Measurements from ENCODE around the gene TRIM65.

Gene TRIM65

GRCh38 chr17:75925912-75926311 is 29.2 kb upstream of the TRIM65 start:
- TF ChIP-seq EZH2phosphoT487 (IDR thresholded peaks at IDR 0.05; ENCODE audit: low read length), result no peak
- no peak for TF ChIP-seq CTCF (IDR thresholded peaks at IDR 0.05; ENCODE audit: low read length)
- TF ChIP-seq EZH2 (optimal IDR thresholded peaks at IDR 0.05; ENCODE audit: low read depth, low read length), result no peak
- H3K27ac ChIP-seq (ENCODE audit: low read length), result no peak overlapping the region
- no peaks in the 10 kb centered on the region for H3F3A ChIP-seq (ENCODE audit: insufficient read depth, low read length)
- H2AFZ ChIP-seq (ENCODE audit: low read length), result no peak overlapping the region
- no peaks in the 10 kb centered on the region for H3K27me3 ChIP-seq (replicated peaks; ENCODE audit: insufficient read depth, low read length)
- H4K20me1 ChIP-seq (ENCODE audit: insufficient read depth, low read length), result no peaks in the 10 kb centered on the region
- no peak overlapping the region for H3K4me3 ChIP-seq (ENCODE audit: low read length)
- no peaks in the 10 kb centered on the region for H3K36me3 ChIP-seq (replicated peaks; ENCODE audit: insufficient read depth, low read length)
- no peaks in the 10 kb centered on the region for H3K79me2 ChIP-seq (ENCODE audit: low read length)
- H3K9ac ChIP-seq (ENCODE audit: low read length), result no peak overlapping the region
- no peaks in the 10 kb centered on the region for H3K9me3 ChIP-seq (replicated peaks; ENCODE audit: insufficient read depth, low read length)
- no peak overlapping the region for H3K4me2 ChIP-seq (ENCODE audit: low read depth, low read length)
- H3K4me1 ChIP-seq (ENCODE audit: low read length), result no peaks in the 10 kb centered on the region
- no peak for DNase-seq
- H3K9me2 ChIP-seq (replicated peaks; ENCODE audit: insufficient read depth, low read length), result no peaks in the 10 kb centered on the region

GRCh38 chr17:75925103-75925502 is 28.4 kb upstream of the TRIM65 start:
- Histone ChIP-seq H3K27ac (ENCODE audit: low read length) (no peak overlapping the region), H3K4me3 (ENCODE audit: low read length) (no peak overlapping the region)
- TF ChIP-seq CTCF (IDR thresholded peaks at IDR 0.05; ENCODE audit: low read length) (no peak), EZH2phosphoT487 (IDR thresholded peaks at IDR 0.05; ENCODE audit: low read length) (no peak), EZH2 (optimal IDR thresholded peaks at IDR 0.05; ENCODE audit: low read depth, low read length) (no peak)

GRCh38 chr17:75922963-75923874 is 26.5 kb upstream of the TRIM65 start:
- Histone ChIP-seq H3F3A (ENCODE audit: insufficient read depth, low read length) (no peaks in the 10 kb centered on the region), H3K4me2 (ENCODE audit: low read depth, low read length) (no peak overlapping the region), H3K9me2 (replicated peaks; ENCODE audit: insufficient read depth, low read length) (no peaks in the 10 kb centered on the region), H3K9me3 (replicated peaks; ENCODE audit: insufficient read depth, low read length) (no peaks in the 10 kb centered on the region), H3K27ac (ENCODE audit: low read length) (no peak overlapping the region), H4K20me1 (ENCODE audit: insufficient read depth, low read length) (no peaks in the 10 kb centered on the region), H3K27me3 (replicated peaks; ENCODE audit: insufficient read depth, low read length) (no peaks in the 10 kb centered on the region), H3K36me3 (replicated peaks; ENCODE audit: insufficient read depth, low read length) (no peaks in the 10 kb centered on the region), H3K79me2 (ENCODE audit: low read length) (no peaks in the 10 kb centered on the region), H2AFZ (ENCODE audit: low read length) (no peak overlapping the region), H3K4me3 (ENCODE audit: low read length) (no peak overlapping the region), H3K9ac (ENCODE audit: low read length) (no peak overlapping the region), H3K4me1 (ENCODE audit: low read length) (no peaks in the 10 kb centered on the region)
- TF ChIP-seq EZH2 (optimal IDR thresholded peaks at IDR 0.05; ENCODE audit: low read depth, low read length) (no peak), CTCF (IDR thresholded peaks at IDR 0.05; ENCODE audit: low read length) (no peak), EZH2phosphoT487 (IDR thresholded peaks at IDR 0.05; ENCODE audit: low read length) (no peak)
- DNase-seq, result no peak

More at GRCh38 chr17:75925103-75925502, 28.4 kb upstream of the TRIM65 start:
- no peaks in the 10 kb centered on the region for H3K4me1 ChIP-seq (ENCODE audit: low read length)
- H3K36me3 ChIP-seq (replicated peaks; ENCODE audit: insufficient read depth, low read length), result no peaks in the 10 kb centered on the region
- no peaks in the 10 kb centered on the region for H3K27me3 ChIP-seq (replicated peaks; ENCODE audit: insufficient read depth, low read length)
- no peaks in the 10 kb centered on the region for H3K9me2 ChIP-seq (replicated peaks; ENCODE audit: insufficient read depth, low read length)
- H3F3A ChIP-seq (ENCODE audit: insufficient read depth, low read length), result no peaks in the 10 kb centered on the region
- no peak overlapping the region for H2AFZ ChIP-seq (ENCODE audit: low read length)
- no peaks in the 10 kb centered on the region for H4K20me1 ChIP-seq (ENCODE audit: insufficient read depth, low read length)
- no peaks in the 10 kb centered on the region for H3K79me2 ChIP-seq (ENCODE audit: low read length)
- DNase-seq, result no peak
- no peaks in the 10 kb centered on the region for H3K9me3 ChIP-seq (replicated peaks; ENCODE audit: insufficient read depth, low read length)
- no peak overlapping the region for H3K4me2 ChIP-seq (ENCODE audit: low read depth, low read length)
- H3K9ac ChIP-seq (ENCODE audit: low read length), result no peak overlapping the region
